ENCODE results near the gene CELSR3. TPM values are rescaled to one million over a fixed set of nuclear protein-coding genes. Genes with fewer than 3 reads are reported as not detected.

CELSR3 gene
- total and polyA plus RNA-seq, 7 experiments from 2014 or later, result 0.17 to 8.7 (median 3.4) TPM

DNA sequence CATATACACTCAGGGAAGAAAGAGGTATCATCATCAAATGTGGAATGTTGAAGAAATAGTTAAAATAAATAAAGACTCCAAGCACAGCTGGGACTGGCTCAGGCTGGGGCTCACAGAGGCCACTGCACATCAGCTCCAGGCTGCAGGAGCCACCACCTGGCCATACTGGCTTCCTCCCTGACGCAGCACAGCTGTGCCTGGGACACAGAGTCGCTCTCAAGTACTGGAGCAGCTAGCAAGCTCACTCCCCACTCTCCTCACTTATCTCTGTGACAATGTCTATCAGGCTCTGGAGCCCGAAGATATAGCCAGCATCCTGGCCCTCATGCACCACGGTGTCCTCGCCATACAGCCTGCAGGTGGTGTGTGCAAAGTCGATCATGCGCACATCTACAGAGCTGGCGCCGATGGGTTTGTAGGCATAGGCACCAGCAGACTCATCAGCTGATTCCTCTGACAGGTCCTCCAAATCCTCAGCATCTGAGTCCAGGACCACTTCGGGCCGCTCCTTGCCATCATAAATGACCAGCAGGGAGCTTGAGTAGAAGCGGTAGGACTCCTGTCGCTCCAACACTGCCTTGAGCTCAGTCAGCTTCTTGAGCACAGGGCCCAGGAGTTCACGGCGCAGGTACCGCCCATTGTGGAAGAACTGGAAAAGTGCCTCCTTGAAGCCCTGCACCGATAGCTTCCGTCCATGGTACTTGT, 25.5 kb upstream of the CELSR3 start:
- no peak overlapping the region for H3K27ac ChIP-seq (ENCODE audit: low read depth, low read length)
- POLR2A ChIA-PET, result interaction anchor here (0.7 to 0.8 kb wide), 2 partner anchors 29 to 366 kb away, joined by 3 read pairs; partner anchors contain the start of gene IP6K2
- peaks cover 14 to 59% (median 15%) of the 10 kb centered on the region in 3 experiments for H3K36me3 ChIP-seq (ENCODE audit: control insufficient read depth in 2 of 3, insufficient read depth in 3 of 3, low read length in 3 of 3)
- intact Hi-C loops (cut with micrococcal nuclease), result loop anchor here (10.0 kb wide), 3 partner anchors 207 to 787 kb away; partner anchors contain the start of genes DAG1 (in 1 of the 2), QRICH1 (in 1 of the 2) and SLC25A20 (in 1 of the 2)
- H3K4me1 Mint-ChIP-seq, result peaks cover 24 to 29% (median 27%) of the 10 kb centered on the region in 7 donors
- no peak for DNase-seq
- H3K4me3 ChIP-seq (ENCODE audit: low read length), result no peak overlapping the region
- H3K27me3 ChIP-seq (ENCODE audit: control insufficient read depth in 2 of 2, insufficient read depth in 2 of 2, low read length in 2 of 2), result no peaks in the 10 kb centered on the region
- peaks cover 8 to 18% of the 10 kb centered on the region in 2 donors for H3K4me1 ChIP-seq (ENCODE audit: control insufficient read depth in 2 of 2, insufficient read depth in 2 of 2, low read length in 2 of 2)
- no peak for ATAC-seq
- CTCF ChIA-PET, result interaction anchor here (0.6 to 1.1 kb wide), 4 partner anchors 13 to 925 kb away, joined by 3 to 6 read pairs (median 3); no protein-coding TSS in a partner anchor
- peaks cover 5 to 20% (median 11%) of the 10 kb centered on the region in 5 donors for H3K36me3 Mint-ChIP-seq
- H3K4me3 Mint-ChIP-seq, result peak overlapping the region in 1 of 10 donors; percentile 29
- no peaks in the 10 kb centered on the region for H3K27me3 Mint-ChIP-seq
- H3K9me3 ChIP-seq (ENCODE audit: control insufficient read depth in 2 of 3, low read length in 3 of 3), result no peaks in the 10 kb centered on the region
- peak overlapping the region in 3 of 9 donors; percentile 28 to 82 (median 56) for H3K27ac Mint-ChIP-seq
- no peaks in the 10 kb centered on the region for H3K9me3 Mint-ChIP-seq

DNA sequence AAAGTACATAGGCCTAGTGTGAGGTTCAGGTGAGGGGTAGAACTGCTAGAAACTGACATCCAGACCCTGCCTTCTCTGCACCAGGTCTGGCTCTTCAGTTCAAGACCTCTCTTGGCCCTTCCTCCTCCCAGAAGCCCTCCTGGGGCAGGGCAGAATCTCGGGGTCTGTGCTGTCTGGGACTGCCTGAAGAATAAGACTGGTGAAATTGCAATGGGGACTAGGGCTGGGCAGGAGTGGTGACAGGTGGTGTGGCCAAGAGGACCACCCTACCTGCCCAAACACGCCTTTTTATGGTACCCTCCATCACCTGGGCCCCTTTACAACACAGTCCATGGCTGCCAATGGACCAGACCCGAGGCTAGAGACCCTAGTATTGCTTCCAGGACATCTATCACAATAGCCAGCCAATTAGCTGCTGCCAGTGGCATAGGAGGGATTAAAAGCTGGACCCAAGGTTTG, 24.6 kb upstream of the CELSR3 start:
- peaks cover 27 to 35% (median 31%) of the 10 kb centered on the region in 7 donors for H3K4me1 Mint-ChIP-seq
- intact Hi-C loops (cut with micrococcal nuclease), result loop anchor here (2.0 to 10.0 kb wide), 4 partner anchors 208 to 788 kb away; partner anchors contain the start of genes DAG1 (in 1 of the 2), QRICH1 (in 1 of the 2) and SLC25A20 (in 1 of the 2)
- Histone ChIP-seq H3K4me3 (ENCODE audit: low read length) (no peak overlapping the region), H3K9me3 (ENCODE audit: control insufficient read depth in 2 of 3, low read length in 3 of 3) (no peaks in the 10 kb centered on the region), H3K27ac (ENCODE audit: low read depth, low read length) (no peak overlapping the region), H3K4me1 (ENCODE audit: control insufficient read depth in 2 of 2, insufficient read depth in 2 of 2, low read length in 2 of 2) (peaks cover 8 to 18% of the 10 kb centered on the region in 2 donors), H3K36me3 (ENCODE audit: control insufficient read depth in 2 of 3, insufficient read depth in 3 of 3, low read length in 3 of 3) (peaks cover 5 to 52% (median 8%) of the 10 kb centered on the region in 3 experiments), H3K27me3 (ENCODE audit: control insufficient read depth in 2 of 2, insufficient read depth in 2 of 2, low read length in 2 of 2) (no peaks in the 10 kb centered on the region)
- no peaks in the 10 kb centered on the region for H3K9me3 Mint-ChIP-seq
- ATAC-seq, result no peak
- H3K27ac Mint-ChIP-seq, result peak overlapping the region in 2 of 9 donors; percentile 8 to 38
- peaks cover 5 to 17% (median 9%) of the 10 kb centered on the region in 5 donors for H3K36me3 Mint-ChIP-seq
- CTCF ChIA-PET, result interaction anchor here (0.5 to 1.6 kb wide), 4 partner anchors 14 to 272 kb away, joined by 3 to 6 read pairs (median 4); partner anchors contain the start of gene IP6K2
- POLR2A ChIA-PET, result interaction anchor here (0.7 to 1.4 kb wide), 3 partner anchors 13 to 34 kb away, joined by 3 read pairs; partner anchors contain the start of gene IP6K2
- peak overlapping the region in 1 of 10 donors; percentile 41 for H3K4me3 Mint-ChIP-seq
- no peak for DNase-seq
- no peaks in the 10 kb centered on the region for H3K27me3 Mint-ChIP-seq

DNA sequence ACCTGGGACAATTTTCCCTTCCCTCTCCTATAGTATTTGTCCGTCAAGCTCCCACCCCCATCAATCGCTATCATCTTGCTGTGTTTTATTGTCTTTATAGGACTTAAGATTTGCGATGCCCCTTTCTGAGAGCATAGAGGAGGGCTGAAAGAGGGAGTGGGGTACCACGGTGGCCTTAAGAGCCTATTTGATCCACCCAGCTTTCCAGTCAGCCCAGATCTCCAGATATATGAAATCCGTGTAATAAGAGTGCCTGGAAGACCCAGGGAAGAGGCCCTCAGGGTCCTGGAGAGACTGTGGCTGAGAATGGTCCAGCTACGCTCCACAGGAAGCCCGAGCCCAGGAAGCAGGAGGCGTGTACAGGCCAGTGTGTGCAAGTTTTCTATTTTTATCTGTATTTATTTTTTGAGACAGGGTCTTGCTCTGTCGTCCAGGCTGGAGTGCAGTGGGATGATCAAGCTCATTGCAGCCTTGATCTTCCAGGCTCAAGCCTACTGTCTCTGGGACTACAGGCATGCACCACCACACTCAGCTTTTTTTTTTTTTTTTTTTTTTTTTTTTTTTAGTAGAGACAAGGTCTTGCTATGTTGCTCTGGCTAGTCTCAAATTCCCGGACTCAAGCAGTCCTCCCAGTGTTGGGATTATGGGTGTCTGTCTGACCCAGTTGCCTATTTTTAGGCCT, 24.0 kb upstream of the CELSR3 start:
- no peaks in the 10 kb centered on the region for H3K27me3 ChIP-seq (ENCODE audit: control insufficient read depth in 2 of 2, insufficient read depth in 2 of 2, low read length in 2 of 2)
- DNase-seq (no peak), ATAC-seq (no peak)
- Mint-ChIP-seq H3K36me3 (peaks cover 5 to 17% (median 9%) of the 10 kb centered on the region in 5 donors), H3K27ac (peak overlapping the region in 8 of 9 donors; percentile 38 to 91 (median 88)), H3K9me3 (no peaks in the 10 kb centered on the region), H3K27me3 (no peaks in the 10 kb centered on the region), H3K4me1 (peaks cover 27 to 35% (median 31%) of the 10 kb centered on the region in 7 donors), H3K4me3 (peak overlapping the region; percentile 88 to 95 (median 93))
- H3K27ac ChIP-seq (ENCODE audit: low read depth, low read length), result peak overlapping the region; percentile 79
- POLR2A ChIA-PET, result interaction anchor here (0.7 to 1.4 kb wide), 4 partner anchors 12 to 35 kb away, joined by 3 read pairs; partner anchors contain the start of gene IP6K2
- H3K9me3 ChIP-seq (ENCODE audit: control insufficient read depth in 2 of 3, low read length in 3 of 3), result no peaks in the 10 kb centered on the region
- CTCF ChIA-PET, result interaction anchor here (0.5 to 1.6 kb wide), 4 partner anchors 9 to 987 kb away, joined by 3 to 6 read pairs (median 4); partner anchors contain the start of gene IP6K2
- peaks cover 8 to 18% of the 10 kb centered on the region in 2 donors for H3K4me1 ChIP-seq (ENCODE audit: control insufficient read depth in 2 of 2, insufficient read depth in 2 of 2, low read length in 2 of 2)
- intact Hi-C loops (cut with micrococcal nuclease), result loop anchor here (2.0 to 10.0 kb wide), 4 partner anchors 208 to 788 kb away; partner anchors contain the start of genes DAG1 (in 1 of the 2), QRICH1 (in 1 of the 2) and SLC25A20 (in 1 of the 2)
- peaks cover 0 to 53% (median 10%) of the 10 kb centered on the region in 3 experiments for H3K36me3 ChIP-seq (ENCODE audit: control insufficient read depth in 2 of 3, insufficient read depth in 3 of 3, low read length in 3 of 3)
- no peak overlapping the region for H3K4me3 ChIP-seq (ENCODE audit: low read length)

DNA sequence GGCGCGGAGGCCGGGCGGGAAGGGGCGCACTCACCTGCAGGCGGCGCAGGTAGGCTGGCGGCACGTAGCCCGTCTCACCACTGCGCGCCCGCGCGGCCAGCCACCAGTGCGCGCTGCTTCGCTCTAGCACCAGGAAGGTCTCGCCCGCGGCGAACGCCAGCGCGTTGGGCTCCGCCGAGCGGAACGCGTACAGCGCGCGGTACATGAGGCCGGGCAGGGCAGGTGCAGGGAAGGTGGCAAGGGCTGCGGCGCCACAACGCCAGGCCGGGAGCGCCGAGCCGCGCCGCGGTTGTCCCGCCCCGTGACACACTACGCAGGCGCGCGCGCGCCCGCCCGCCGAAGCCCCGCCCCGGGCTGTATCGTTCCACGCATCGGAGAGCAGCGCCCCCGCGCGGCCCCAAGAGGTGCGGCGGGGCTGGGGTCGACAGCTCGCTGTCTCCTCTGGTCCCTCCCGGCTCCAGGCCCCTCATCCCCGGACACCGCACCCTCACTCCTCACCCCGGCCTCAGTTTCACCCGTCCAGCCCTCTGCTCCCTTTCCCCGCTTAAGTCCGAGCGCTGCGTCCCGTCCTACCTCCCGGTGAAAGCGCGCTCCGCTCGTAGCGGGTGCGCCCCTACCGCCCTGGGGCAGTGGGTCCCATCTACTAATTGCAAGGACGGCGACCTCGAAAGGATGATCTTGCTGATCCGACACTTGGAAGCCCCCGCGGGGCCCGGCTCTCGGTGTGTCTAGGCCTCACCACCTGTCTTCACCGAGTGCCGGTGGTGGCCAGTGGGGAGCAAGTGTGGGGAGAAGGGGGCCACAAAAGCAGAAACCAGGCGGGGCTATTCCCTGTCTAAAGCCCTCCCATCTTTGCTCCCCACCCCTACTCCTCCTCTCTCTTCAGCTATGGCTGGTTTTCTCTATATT, 23.2 kb upstream of the CELSR3 start, which contains the start of gene NCKIPSD:
Gene NCKIPSD, minus strand, starts transcription at position 313 of the 909 bp plus-strand sequence. Its CDS starts 108 bp downstream, at position 205.
- Mint-ChIP-seq H3K27ac (peak within 1 kb of the TSS; percentile 73 to 94 (median 89)), H3K9me3 (no peaks in the 10 kb centered on the region), H3K4me3 (peak within 1 kb of the TSS; percentile 88 to 95 (median 93)), H3K36me3 (peaks cover under 1 to 15% (median 8%) of the 10 kb centered on the region in 5 donors), H3K27me3 (no peaks in the 10 kb centered on the region), H3K4me1 (peaks cover 29 to 38% (median 33%) of the 10 kb centered on the region in 7 donors)
- DNase-seq, result peak; percentile 83 to 96 (median 92)
- intact Hi-C loops (cut with micrococcal nuclease), result loop anchor here (1.0 to 10.0 kb wide), 19 partner anchors 22 to 789 kb away; partner anchors contain the start of genes IP6K2 (in 2 of the 2), QRICH1 (in 2 of the 2), UQCRC1 (in 2 of the 2) and ARIH2 (in 1 of the 2)
- POLR2A ChIA-PET, result interaction anchor here (1.0 to 1.4 kb wide), 3 partner anchors 18 to 31 kb away, joined by 3 read pairs; partner anchors contain the start of gene IP6K2
- H3K4me1 ChIP-seq (ENCODE audit: control insufficient read depth in 2 of 2, insufficient read depth in 2 of 2, low read length in 2 of 2), result peaks cover 8 to 18% of the 10 kb centered on the region in 2 donors
- H3K27ac ChIP-seq (ENCODE audit: low read depth, low read length), result peak within 1 kb of the TSS; percentile 79
- ATAC-seq, result peak; percentile 97
- CTCF ChIA-PET, result interaction anchor here (0.6 to 1.6 kb wide), 4 partner anchors 10 to 1444 kb away, joined by 3 to 6 read pairs (median 4); partner anchors contain the start of gene IP6K2
- H3K36me3 ChIP-seq (ENCODE audit: control insufficient read depth in 2 of 3, insufficient read depth in 3 of 3, low read length in 3 of 3), result peaks cover 3 to 55% (median 6%) of the 10 kb centered on the region in 3 experiments
- H3K4me3 ChIP-seq (ENCODE audit: low read length), result peak within 1 kb of the TSS; percentile 92
- no peaks in the 10 kb centered on the region for H3K27me3 ChIP-seq (ENCODE audit: control insufficient read depth in 2 of 2, insufficient read depth in 2 of 2, low read length in 2 of 2)
- no peaks in the 10 kb centered on the region for H3K9me3 ChIP-seq (ENCODE audit: control insufficient read depth in 2 of 3, low read length in 3 of 3)

DNA sequence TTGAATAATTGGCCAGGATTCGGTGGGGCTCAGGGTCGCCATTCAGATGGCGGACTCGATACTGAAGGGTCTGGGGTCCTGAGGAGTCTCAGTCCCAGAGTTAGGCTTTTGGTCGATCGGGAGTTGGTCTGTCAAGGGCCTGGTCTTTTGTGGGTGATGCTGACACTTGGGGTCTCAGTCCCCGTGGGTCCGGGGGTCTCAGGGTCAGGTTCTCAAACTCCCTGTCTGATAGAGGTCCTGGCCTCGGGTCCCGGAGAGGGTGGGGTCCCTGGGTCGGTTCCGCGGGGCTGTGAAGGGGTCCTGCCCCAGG, 22.6 kb upstream of the CELSR3 start:
- peaks cover 8 to 18% of the 10 kb centered on the region in 2 donors for H3K4me1 ChIP-seq (ENCODE audit: control insufficient read depth in 2 of 2, insufficient read depth in 2 of 2, low read length in 2 of 2)
- Mint-ChIP-seq H3K4me1 (peaks cover 34 to 44% (median 39%) of the 10 kb centered on the region in 7 donors), H3K4me3 (peak overlapping the region; percentile 88 to 95 (median 93)), H3K27ac (peak overlapping the region in 8 of 9 donors; percentile 36 to 91 (median 84)), H3K27me3 (no peaks in the 10 kb centered on the region), H3K9me3 (no peaks in the 10 kb centered on the region), H3K36me3 (peaks cover 6 to 20% (median 12%) of the 10 kb centered on the region in 5 donors)
- ChIA-PET CTCF (interaction anchor here (0.6 to 1.0 kb wide), 3 partner anchors 17 to 1443 kb away, joined by 3 read pairs; no protein-coding TSS in a partner anchor), POLR2A (interaction anchor here (1.0 kb wide), 2 partner anchors 18 to 26 kb away, joined by 3 read pairs; no protein-coding TSS in a partner anchor)
- intact Hi-C loops (cut with micrococcal nuclease), result loop anchor here (1.0 to 10.0 kb wide), 18 partner anchors 21 to 790 kb away; partner anchors contain the start of genes IP6K2 (in 2 of the 2), QRICH1 (in 2 of the 2), UQCRC1 (in 2 of the 2) and ARIH2 (in 1 of the 2)
- DNase-seq, result no peak
- H3K27ac ChIP-seq (ENCODE audit: low read depth, low read length), result peak overlapping the region; percentile 79
- no peak for ATAC-seq
- H3K27me3 ChIP-seq (ENCODE audit: control insufficient read depth in 2 of 2, insufficient read depth in 2 of 2, low read length in 2 of 2), result no peaks in the 10 kb centered on the region
- no peaks in the 10 kb centered on the region for H3K9me3 ChIP-seq (ENCODE audit: control insufficient read depth in 2 of 3, low read length in 3 of 3)
- peak overlapping the region; percentile 92 for H3K4me3 ChIP-seq (ENCODE audit: low read length)
- H3K36me3 ChIP-seq (ENCODE audit: control insufficient read depth in 2 of 3, insufficient read depth in 3 of 3, low read length in 3 of 3), result peaks cover 7 to 55% (median 10%) of the 10 kb centered on the region in 3 experiments

Measured in naive thymus-derived CD4-positive, alpha-beta T cell (primary cell).